Effector CD4-positive, alpha-beta T cell (primary cell): ENCODE data around the gene TCERG1L.

Source experiments
- DNase-seq: peaks from one replicate; pipeline ENCODE4 v3.0.0-alpha.2; 2020

The TCERG1L gene

GRCh38 chr10:131203456-131204357 lies 107.8 kb downstream of the TCERG1L start:
- DNase-seq = no peak

- no peak for DNase-seq
Measured at GRCh38 chr10:131202990-131203389, 108.5 kb downstream of the TCERG1L start.

GRCh38 chr10:131201741-131202515 lies 109.6 kb downstream of the TCERG1L start:
- DNase-seq = no peak

GRCh38 chr10:131200856-131201470 lies 110.6 kb downstream of the TCERG1L start:
- DNase-seq = no peak

- no peak for DNase-seq
Measured at GRCh38 chr10:131199646-131200045, 111.9 kb downstream of the TCERG1L start.

GRCh38 chr10:131198843-131199242 lies 112.7 kb downstream of the TCERG1L start:
- DNase-seq = no peak

- no peak for DNase-seq
Measured at GRCh38 chr10:131198401-131198800, 113.1 kb downstream of the TCERG1L start.

- no peak for DNase-seq
Measured at GRCh38 chr10:131196176-131196885, 115.2 kb downstream of the TCERG1L start.

GRCh38 chr10:131195558-131196159 lies 115.9 kb downstream of the TCERG1L start:
- no peak for DNase-seq

GRCh38 chr10:131195116-131195515 lies 116.4 kb downstream of the TCERG1L start:
- no peak for DNase-seq

- DNase-seq = no peak
Measured at GRCh38 chr10:131193923-131194322, 117.6 kb downstream of the TCERG1L start.

- no peak for DNase-seq
Measured at GRCh38 chr10:131188494-131188893, 123.0 kb downstream of the TCERG1L start.

- no peak for DNase-seq
Measured at GRCh38 chr10:131187926-131188325, 123.6 kb downstream of the TCERG1L start.

GRCh38 chr10:131187274-131187673 lies 124.2 kb downstream of the TCERG1L start:
- no peak for DNase-seq

- no peak for DNase-seq
Measured at GRCh38 chr10:131186547-131187253, 124.8 kb downstream of the TCERG1L start.

- no peak for DNase-seq
Measured at GRCh38 chr10:131184503-131184902, 127.0 kb downstream of the TCERG1L start.

- no peak for DNase-seq
Measured at GRCh38 chr10:131183546-131184045, 127.9 kb downstream of the TCERG1L start.

GRCh38 chr10:131181456-131181855 lies 130.1 kb downstream of the TCERG1L start:
- no peak for DNase-seq

GRCh38 chr10:131180740-131181415 lies 130.6 kb downstream of the TCERG1L start:
- DNase-seq = no peak

GRCh38 chr10:131180086-131180485 lies 131.4 kb downstream of the TCERG1L start:
- DNase-seq = no peak

- no peak for DNase-seq
Measured at GRCh38 chr10:131179361-131179760, 132.2 kb downstream of the TCERG1L start.
